Activated CD4-positive, CD25-positive, alpha-beta regulatory T cell treated with anti-CD3 and anti-CD28 coated beads, Interleukin-2, amount 50 U/mL, for 24 hours (primary cell): Measurements from ENCODE around the gene PTMS.

Source experiments
- ATAC-seq, 2 donors: fragments of 150-1000 bp; cut with Tn5 transposase; one replicate each; pipeline ENCODE4 v1.10.0; 2021; ENCODE audit warnings: mild to moderate bottlenecking in 1 of 2, moderate library complexity in 1 of 2

Gene PTMS

DNA sequence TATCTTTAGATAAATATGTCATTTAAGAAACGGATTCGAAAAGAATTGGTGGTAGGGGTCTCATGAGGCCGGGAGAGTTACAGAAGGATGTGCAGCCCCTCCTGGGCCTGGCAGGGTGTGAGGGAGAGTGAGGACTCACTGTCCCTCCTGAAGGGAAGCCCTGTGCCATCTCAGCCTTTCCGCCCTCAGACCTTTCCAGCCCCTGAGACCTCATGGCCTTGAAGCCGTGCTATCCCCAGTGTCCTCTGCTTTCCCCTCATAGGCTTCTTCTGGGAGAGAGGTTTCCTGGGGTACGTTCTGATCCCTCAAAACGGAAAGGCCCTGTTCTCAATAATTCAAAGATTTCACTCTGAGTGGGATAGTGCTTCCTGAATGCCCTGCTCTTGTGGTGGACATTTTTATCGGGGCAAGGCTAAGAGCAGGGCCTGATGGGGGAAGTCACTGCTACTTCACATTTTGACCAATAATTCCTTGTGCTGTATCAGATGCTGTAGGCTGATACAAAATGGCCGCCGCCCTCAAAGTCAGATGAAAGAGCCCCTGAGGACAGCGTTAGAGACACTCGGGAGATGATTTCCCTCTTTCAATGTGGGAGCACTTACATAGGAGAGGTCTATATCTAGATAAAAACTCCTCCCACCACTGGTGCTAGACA lies 24.5 kb downstream of the PTMS start:
- ATAC-seq = peak; percentile 48 to 56

DNA sequence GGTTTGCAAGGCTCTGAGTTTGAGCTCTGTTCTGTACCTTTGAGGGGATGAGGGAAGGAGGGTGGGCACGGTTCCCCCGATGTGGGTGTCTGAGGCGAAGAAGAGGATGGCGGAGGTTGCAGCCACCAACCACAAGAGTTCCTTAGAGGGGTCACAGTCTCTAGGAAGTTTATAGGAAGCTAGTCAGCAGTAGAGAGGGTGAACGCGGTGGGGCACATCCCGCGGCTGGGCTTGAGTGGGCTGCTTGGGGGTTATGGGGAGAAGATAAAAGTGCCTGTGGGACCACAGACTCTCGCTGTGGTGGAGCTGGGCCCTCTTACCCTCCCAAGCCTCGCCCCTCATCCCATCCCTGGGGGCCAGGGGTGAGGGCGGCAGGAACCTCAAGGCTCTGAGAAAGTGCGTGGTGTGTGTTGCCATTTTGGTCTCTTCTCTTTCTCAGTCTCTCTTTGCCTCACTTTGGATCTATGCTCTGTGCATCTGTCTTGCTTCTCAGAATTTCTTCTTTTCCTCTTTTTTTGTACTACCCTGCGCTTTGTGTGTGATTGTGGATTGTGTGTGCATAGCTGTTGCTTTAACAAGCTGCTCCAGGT lies 25.9 kb downstream of the PTMS start:
- ATAC-seq = peak in 1 of 2 donors; percentile 1

DNA sequence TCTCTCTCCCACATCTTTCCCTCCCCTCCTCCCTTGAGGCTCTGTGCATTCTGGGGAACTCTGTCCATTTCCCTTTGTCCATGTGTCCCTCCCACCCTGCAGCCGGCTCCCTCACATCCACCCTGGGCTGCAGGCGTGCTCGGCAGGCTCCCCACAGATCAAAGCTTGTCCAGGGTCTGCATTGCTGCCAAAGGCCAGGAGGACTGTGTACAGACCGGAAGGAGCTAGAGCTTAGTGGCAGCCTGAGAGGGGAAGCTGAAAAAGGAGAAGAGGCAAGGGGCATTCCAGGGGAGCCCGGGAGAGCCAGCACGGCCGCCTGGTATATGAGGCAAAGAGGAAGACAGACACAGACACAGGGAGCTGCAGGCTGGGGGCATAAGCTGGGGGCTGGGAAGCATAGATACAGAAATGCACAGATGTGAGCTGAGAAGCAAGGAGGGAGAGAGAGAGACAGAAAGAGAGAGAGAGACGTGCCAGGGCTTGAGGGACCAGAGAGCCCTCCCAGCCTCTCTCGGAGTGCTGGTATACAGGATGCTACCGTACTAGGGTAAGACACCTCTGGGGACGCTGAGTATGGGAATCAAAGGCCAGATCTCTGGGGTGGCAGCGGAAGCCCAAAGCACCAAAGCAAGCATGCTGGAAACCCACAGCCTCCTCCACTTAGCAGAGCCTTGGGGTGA lies 26.5 kb downstream of the PTMS start:
- ATAC-seq = peak; percentile 9 to 15

DNA sequence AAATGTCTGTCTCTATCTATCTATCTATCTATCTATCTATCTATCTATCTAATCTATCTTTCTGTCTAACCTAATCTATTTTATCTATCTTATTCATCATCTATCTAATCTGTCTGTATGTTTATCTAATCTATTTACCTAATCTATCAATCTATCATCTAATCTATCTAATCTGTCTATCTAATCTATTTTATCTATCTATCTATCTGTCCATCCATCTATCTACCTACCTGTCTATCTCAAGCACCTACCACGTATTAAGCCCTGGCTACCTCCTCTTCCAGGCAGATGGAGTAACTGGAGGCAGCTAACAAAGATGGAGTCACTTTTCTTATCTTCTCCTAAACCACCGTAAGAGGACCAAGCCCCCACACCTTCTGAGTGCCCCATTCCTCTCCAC lies 28.9 kb downstream of the PTMS start:
- ATAC-seq = no peak

DNA sequence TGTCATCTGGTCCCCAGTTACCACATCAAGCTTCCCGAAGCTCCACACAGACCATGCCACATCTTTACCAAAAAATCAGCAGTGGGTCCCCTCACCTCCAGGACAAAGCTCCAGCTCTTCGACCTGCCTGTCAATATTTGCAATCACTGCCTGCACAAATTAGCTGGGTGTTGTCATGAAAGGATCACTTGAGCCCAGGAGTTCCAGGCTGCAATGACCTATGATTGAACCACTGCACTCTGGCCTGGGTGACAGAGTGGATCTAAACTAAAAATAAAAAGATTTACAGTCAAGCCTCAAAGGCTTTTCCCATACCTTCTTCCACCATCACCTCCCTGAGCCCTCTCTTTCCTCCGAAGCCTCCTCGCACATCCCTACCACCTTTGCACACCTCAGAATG lies 30.4 kb downstream of the PTMS start:
- ATAC-seq = no peak

DNA sequence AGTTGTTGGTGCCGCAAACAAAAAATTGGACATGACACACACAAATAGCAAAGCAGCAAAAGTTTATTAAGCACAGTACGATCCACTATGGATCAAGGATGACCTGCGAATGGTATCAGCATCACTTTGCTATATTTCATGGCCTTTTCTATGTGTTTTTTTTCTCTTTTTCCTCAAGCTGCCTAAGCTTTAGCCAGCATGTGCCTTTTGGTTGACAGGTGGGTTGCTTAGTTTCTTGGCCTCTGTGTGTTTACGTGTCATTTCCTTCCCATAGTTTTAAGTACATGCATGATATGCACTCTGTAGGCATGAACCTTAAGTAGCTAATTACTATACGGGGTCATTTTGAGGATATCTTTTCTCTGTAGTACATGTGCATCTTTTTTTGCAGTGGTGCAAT lies 33.0 kb downstream of the PTMS start:
- ATAC-seq = no peak

DNA sequence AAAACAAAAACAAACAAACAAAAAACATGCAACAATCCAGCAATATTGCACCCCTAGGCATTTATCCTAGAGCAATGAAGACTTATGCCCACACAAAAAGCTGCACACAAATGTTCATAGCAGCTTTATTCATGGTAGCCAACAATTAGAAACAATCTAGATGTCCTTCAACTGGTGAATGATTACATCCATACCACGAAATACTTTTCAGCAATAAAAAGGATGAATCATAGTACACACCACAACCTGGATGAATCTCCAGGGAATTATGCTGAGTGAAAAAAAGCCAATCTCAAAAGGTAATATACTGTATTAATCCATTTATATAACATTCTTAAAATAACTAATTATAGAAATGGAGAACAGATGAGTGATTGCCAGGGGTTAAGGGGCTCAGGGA lies 41.0 kb downstream of the PTMS start:
- no peak for ATAC-seq

DNA sequence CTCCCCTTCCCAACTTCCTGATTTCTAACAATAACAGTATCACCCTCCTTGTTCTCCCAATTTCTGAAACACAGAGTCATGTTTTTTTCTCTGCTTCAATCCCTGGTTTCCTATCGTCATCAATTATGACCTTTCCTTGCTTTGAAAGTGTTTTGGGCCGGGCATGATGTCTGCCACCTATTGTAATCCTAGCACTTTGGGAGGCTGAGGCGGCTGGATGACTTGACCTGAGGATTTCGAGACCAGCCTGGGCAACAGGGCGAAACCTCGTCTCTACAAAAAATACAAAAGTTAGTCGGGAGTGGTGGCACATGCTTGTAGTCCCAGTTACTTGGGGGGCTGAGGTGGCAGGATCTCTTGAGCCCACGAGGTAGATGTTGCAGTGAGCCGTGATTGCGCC lies 42.9 kb downstream of the PTMS start:
- no peak for ATAC-seq

DNA sequence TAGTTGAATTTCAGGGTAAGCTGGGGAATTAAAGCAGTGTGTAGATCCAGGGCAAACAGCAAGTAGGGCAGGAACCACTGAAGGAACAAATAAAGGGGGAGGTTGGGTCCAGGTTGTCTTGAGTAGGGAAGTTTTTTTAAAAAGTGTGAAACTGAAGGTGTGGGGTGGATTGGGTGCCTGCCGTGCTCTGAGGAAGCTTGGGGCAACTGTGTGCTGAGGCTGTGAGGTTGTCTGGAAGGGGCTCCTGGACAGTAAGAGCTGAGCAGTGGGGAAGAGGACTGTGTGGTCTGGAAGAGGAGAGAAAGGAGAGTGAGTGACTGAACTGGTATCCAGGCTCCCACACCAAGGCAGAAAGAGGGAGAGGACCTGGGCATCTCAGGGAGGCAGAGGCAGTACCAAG lies 44.6 kb downstream of the PTMS start:
- ATAC-seq = no peak

DNA sequence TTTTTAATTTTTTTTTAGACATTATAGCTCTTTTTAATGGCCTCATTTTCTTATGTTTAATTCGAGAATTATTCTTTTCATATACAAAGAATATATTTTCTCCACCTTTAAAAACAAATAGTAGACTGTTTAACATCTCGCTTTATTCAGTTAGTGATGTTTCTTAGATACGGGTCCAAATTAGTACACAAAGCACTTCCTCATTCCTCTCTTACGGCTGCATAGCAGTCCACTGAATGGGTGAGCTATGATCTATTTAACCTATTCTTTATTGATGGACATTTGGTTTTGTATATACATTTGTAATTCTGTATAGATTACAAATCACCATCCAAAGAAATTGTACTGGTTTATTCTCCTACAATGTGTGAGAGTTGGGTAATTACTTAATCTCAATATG lies 47.2 kb downstream of the PTMS start:
- no peak for ATAC-seq

DNA sequence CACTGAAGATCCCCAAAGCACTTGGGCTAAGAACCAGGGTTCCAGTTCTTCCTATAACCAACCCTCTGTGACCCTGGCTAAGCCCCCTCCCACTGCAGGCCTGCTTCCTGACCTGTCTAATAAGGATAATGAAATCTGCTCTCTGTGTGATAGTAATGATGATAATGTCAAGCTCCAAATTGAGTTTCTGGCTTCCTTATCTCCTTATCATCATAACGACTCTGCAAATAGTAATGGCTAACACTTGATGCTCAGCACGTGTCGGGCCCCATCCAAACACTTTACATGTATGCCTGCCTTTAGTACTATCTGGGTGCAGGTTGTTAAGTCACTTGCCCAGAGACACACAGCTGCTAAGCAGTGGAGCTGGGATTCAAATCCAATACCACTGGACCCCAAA lies 50.4 kb downstream of the PTMS start:
- ATAC-seq = no peak

DNA sequence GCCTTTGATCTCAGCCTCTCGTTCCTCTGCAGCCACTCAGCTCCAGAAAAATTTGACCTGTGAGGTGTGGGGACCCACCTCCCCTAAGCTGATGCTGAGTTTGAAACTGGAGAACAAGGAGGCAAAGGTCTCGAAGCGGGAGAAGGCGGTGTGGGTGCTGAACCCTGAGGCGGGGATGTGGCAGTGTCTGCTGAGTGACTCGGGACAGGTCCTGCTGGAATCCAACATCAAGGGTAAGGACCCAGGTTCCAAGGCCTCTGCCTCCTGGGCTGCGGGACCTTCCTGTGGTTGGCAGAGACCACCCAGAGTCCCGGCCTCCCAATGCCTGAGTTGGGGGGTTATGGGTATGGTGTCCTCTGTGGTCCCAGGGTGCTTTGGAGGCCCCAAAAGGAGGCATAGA lies 50.9 kb downstream of the PTMS start:
- ATAC-seq = no peak

DNA sequence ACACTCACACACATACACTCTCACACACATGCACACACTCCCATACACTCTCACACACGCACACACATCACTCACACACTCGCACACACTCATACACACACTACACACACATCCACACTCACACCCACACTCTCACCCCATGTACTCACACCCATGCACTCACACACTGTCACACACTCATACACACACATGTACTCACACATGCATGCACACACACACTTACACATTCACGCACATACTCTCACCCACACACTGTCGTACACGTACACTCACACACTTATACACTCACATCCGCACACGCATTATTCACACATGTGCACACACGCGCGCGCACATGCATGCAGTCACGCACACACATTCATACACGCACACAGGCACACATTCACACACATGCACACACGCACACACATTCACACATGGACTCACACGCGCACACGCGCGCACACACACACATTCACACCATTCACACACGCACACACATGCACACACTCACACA lies 51.5 kb downstream of the PTMS start:
- ATAC-seq = no peak

DNA sequence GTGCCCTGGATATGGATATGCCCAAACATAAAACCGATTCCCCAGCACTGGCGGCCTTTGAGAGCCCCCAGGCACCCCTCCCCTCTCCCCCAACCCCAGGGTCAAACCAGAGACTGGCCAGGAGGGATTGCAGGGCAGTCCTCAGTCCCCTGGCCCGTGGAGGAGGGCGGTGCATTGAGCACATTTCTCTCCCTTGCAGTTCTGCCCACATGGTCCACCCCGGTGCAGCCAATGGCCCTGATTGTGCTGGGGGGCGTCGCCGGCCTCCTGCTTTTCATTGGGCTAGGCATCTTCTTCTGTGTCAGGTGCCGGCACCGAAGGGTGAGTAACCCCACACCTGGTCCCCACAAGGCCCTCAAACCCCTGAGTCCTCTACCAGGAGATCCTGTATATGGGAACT lies 52.1 kb downstream of the PTMS start:
- ATAC-seq = no peak

DNA sequence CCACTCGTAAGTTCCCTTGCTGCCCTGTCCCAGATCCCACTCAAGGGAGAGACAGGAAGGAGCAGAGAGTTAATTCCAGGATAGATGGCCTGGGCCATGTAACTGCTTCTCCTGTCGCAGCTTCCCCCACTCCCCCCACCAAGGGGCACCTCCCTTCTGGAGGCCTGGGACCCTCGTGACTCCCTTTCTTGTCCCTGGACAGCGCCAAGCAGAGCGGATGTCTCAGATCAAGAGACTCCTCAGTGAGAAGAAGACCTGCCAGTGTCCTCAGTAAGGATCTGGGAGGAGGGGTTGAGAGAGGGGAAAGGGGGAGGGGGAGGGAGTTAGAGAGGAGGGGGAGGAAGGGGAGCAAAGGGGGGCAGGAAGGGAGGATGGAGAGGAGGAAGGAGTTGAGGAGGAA lies 52.5 kb downstream of the PTMS start:
- no peak for ATAC-seq

DNA sequence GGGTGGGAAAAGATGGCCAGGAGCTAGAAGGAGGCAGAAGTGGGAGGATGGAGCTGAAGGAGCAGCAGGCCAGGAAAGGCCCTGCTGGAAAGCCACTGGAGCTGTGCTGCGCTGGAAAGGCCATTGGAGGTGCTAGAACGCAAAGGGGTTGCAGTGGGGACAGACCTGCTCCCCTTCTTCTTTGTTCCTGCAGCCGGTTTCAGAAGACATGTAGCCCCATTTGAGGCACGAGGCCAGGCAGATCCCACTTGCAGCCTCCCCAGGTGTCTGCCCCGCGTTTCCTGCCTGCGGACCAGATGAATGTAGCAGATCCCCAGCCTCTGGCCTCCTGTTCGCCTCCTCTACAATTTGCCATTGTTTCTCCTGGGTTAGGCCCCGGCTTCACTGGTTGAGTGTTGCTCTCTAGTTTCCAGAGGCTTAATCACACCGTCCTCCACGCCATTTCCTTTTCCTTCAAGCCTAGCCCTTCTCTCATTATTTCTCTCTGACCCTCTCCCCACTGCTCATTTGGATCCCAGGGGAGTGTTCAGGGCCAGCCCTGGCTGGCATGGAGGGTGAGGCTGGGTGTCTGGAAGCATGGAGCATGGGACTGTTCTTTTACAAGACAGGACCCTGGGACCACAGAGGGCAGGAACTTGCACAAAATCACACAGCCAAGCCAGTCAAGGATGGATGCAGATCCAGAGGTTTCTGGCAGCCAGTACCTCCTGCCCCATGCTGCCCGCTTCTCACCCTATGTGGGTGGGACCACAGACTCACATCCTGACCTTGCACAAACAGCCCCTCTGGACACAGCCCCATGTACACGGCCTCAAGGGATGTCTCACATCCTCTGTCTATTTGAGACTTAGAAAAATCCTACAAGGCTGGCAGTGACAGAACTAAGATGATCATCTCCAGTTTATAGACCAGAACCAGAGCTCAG lies 53.2 kb downstream of the PTMS start:
- no peak for ATAC-seq

DNA sequence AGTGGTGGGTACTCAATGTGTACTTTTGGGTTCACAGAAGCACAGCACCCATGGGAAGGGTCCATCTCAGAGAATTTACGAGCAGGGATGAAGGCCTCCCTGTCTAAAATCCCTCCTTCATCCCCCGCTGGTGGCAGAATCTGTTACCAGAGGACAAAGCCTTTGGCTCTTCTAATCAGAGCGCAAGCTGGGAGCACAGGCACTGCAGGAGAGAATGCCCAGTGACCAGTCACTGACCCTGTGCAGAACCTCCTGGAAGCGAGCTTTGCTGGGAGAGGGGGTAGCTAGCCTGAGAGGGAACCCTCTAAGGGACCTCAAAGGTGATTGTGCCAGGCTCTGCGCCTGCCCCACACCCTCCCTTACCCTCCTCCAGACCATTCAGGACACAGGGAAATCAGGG lies 54.0 kb downstream of the PTMS start:
- no peak for ATAC-seq
